DND-41 (cell line): ENCODE measurements around the gene MACROD1.

Experiments used
- ATAC-seq: fragments of 200-7000 bp; cut with Tn5 transposase; 3 replicates; pipeline ENCODE4 v1.9.1; 2021; ENCODE audit warnings: low read depth; ENCODE audit not compliant: insufficient read depth
- DNase-seq: peaks from one replicate; pipeline ENCODE4 v3.0.0-alpha.2; 2020
- H2AFZ ChIP-seq: 2 replicates; pipeline ENCODE4 v1.6.0; 2012; ENCODE audit warnings: low read depth, low read length
- H3K27ac ChIP-seq: 2 replicates; pipeline ENCODE4 v1.5.1; 2012; ENCODE audit warnings: low read length, inconsistent platforms
- H3K27me3 ChIP-seq: fragments of 200-600 bp; sonication (generic); 2 replicates; pipeline ENCODE4 v1.6.0; 2012; ENCODE audit warnings: low read length, mild to moderate bottlenecking, inconsistent platforms; ENCODE audit not compliant: insufficient read depth, poor library complexity
- H3K36me3 ChIP-seq: 2 replicates; pipeline ENCODE4 v1.5.1; 2012; ENCODE audit warnings: low read length, inconsistent platforms; ENCODE audit not compliant: insufficient read depth
- H3K4me1 ChIP-seq: 2 replicates; pipeline ENCODE4 v1.5.1; 2012; ENCODE audit warnings: mild to moderate bottlenecking, low read length; ENCODE audit not compliant: insufficient read depth
- H3K4me2 ChIP-seq: 2 replicates; pipeline ENCODE4 v1.6.0; 2012; ENCODE audit warnings: mild to moderate bottlenecking, moderate library complexity, low read length, inconsistent platforms; ENCODE audit not compliant: insufficient read depth
- H3K4me3 ChIP-seq, 2 experiments: fragments of 200-600 bp in 1 of 2; shearing (Covaris generic) in 1 of 2; 2 replicates each; pipeline ENCODE4 v1.5.1; 2012 to 2016; ENCODE audit warnings: inconsistent platforms in 2 of 2, low read length in 2 of 2, mild to moderate bottlenecking in 2 of 2, low read depth in 1 of 2, moderate library complexity in 1 of 2
- H3K79me2 ChIP-seq: 2 replicates; pipeline ENCODE4 v1.6.0; 2012; ENCODE audit warnings: low read length, inconsistent platforms; ENCODE audit not compliant: insufficient read depth
- H3K9ac ChIP-seq: 2 replicates; pipeline ENCODE4 v1.6.0; 2012; ENCODE audit warnings: low read depth, mild to moderate bottlenecking, inconsistent platforms, low read length, moderate library complexity
- H3K9me3 ChIP-seq: 2 replicates; pipeline ENCODE4 v1.5.1; 2012; ENCODE audit warnings: low read length, moderate library complexity, mild to moderate bottlenecking, inconsistent platforms; ENCODE audit not compliant: insufficient read depth, severe bottlenecking
- H4K20me1 ChIP-seq: 2 replicates; pipeline ENCODE4 v1.6.0; 2012; ENCODE audit warnings: low read length; ENCODE audit not compliant: insufficient read depth
- EZH2 ChIP-seq: IDR thresholded peaks from 3 replicates; pipeline ENCODE4 v1.6.1; 2012; ENCODE audit warnings: borderline replicate concordance, low read depth, mild to moderate bottlenecking, moderate library complexity, low read length, inconsistent platforms; ENCODE audit not compliant: severe bottlenecking
- TF ChIP-seq, protein P1 (sequence below): IDR thresholded peaks from 2 replicates; pipeline ENCODE4 v1.5.1; 2012; ENCODE audit warnings: borderline replicate concordance, low read length, moderate library complexity, mild to moderate bottlenecking; ENCODE audit not compliant: poor library complexity, severe bottlenecking; ENCODE audit errors: extremely low read depth

MACROD1 gene

DNA sequence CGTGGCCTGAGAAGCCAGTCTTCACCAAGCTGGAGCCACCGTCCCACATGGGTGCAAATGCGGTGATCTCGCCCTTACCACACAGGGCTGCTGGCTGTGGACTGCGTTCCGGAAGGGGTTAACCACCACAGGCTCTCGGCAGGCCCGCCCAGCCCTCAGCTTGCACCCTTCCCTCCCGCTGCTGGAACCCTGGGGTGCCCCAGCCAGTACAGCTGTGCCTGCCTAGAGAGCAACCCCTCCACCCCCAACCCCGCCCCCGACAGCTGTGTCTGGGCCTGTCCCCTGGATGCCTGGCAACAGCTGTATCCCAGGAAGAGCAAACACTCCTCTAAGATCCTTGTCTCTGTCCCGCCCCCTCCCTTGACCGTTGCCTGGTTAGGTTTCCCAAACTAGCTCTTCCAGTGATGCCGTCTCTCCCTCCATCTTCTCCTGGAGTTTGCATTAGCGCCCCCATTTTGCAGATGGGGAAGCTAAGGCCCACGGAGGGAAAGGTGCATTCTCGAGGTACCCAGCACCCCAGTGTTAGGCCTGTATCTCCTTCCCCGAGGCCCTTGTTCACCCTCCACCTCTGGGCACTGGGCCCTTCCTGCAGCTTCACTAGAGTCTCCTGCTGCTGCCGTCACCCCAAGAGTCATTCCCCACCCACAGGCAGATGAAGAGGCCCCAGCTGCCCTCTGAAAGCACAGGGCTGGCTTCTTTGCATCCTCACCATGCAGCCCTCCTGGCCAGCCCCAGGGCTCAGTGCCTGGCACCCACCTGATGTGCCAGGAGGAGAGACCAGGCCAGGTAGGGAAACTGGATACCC, 204.1 kb downstream of the MACROD1 start:
- no peak overlapping the region for H3K9ac ChIP-seq
- DNase-seq: peak; percentile 89
- peaks cover 17% of the 10 kb centered on the region for H3K4me1 ChIP-seq
- no peak overlapping the region for H3K4me3 ChIP-seq
- H3K9me3 ChIP-seq: no peaks in the 10 kb centered on the region
- no peak overlapping the region for H2AFZ ChIP-seq
- TF ChIP-seq EZH2: no peak
- TF ChIP-seq, protein P1, sequence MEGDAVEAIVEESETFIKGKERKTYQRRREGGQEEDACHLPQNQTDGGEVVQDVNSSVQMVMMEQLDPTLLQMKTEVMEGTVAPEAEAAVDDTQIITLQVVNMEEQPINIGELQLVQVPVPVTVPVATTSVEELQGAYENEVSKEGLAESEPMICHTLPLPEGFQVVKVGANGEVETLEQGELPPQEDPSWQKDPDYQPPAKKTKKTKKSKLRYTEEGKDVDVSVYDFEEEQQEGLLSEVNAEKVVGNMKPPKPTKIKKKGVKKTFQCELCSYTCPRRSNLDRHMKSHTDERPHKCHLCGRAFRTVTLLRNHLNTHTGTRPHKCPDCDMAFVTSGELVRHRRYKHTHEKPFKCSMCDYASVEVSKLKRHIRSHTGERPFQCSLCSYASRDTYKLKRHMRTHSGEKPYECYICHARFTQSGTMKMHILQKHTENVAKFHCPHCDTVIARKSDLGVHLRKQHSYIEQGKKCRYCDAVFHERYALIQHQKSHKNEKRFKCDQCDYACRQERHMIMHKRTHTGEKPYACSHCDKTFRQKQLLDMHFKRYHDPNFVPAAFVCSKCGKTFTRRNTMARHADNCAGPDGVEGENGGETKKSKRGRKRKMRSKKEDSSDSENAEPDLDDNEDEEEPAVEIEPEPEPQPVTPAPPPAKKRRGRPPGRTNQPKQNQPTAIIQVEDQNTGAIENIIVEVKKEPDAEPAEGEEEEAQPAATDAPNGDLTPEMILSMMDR: no peak
- ATAC-seq: peak; percentile 92
- H4K20me1 ChIP-seq: peaks cover 33% of the 10 kb centered on the region
- H3K36me3 ChIP-seq: peaks cover 14% of the 10 kb centered on the region
- peak overlapping the region; percentile 64 for H3K27ac ChIP-seq
- no peaks in the 10 kb centered on the region for H3K27me3 ChIP-seq
- H3K79me2 ChIP-seq: no peaks in the 10 kb centered on the region
- peak overlapping the region; percentile 11 for H3K4me2 ChIP-seq

DNA sequence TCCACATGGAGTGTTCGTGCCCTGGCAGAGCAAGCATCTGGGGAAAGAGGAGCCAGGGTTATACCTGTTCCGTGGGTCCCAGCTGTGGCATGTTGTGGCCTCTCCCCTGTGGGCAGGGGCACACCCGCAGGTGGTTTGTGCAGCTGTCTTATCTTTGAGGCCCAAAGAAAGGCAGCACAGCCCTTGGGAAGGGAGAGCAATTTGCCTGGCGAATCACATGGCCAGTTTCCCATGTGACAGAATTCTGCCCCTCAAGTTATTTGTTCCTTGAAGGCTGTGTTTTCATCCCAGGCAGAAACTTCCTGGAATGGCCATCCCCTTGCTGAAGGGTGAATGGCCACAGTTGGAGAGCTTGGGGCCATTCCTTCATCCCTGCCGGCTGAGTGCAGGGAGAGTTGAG, 207.9 kb downstream of the MACROD1 start:
- TF ChIP-seq, protein P1: no peak
- no peak for TF ChIP-seq EZH2
- Histone ChIP-seq H3K4me1 (peaks cover 17% of the 10 kb centered on the region), H3K9ac (no peak overlapping the region), H2AFZ (no peak overlapping the region), H4K20me1 (peaks cover 36% of the 10 kb centered on the region), H3K27ac (no peak overlapping the region), H3K4me2 (no peak overlapping the region), H3K27me3 (no peaks in the 10 kb centered on the region), H3K9me3 (no peaks in the 10 kb centered on the region), H3K4me3 (no peak overlapping the region), H3K36me3 (peaks cover 50% of the 10 kb centered on the region), H3K79me2 (no peaks in the 10 kb centered on the region)
- DNase-seq (no peak), ATAC-seq (no peak)

DNA sequence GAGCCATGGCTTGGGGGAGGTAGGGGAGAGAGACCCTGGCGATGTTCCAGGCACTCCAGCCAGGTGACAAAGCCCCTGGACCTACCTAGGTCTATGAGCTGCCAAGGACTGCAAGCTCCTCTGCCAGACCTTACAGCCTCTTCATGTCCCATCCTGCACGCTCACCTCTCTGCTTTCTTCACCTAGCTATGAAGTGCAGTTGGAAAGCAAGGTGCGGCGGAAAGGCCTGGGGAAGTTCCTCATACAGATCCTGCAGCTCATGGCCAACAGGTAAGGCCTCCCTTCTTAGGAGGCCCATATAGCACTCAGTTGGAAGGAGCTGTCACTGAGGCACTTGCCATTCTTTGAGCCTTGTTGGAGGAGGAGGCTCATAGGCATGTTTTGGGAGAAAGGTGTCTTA, 213.3 kb downstream of the MACROD1 start:
- H3K4me1 ChIP-seq: peaks cover 18% of the 10 kb centered on the region
- H3K27me3 ChIP-seq: no peaks in the 10 kb centered on the region
- H4K20me1 ChIP-seq: peaks cover 11% of the 10 kb centered on the region
- H3K9me3 ChIP-seq: no peaks in the 10 kb centered on the region
- 0 out of 2 replicates have a peak overlapping the region, but pooled peaks have one; percentile 27 for H3K4me2 ChIP-seq
- H3K36me3 ChIP-seq: peaks cover 77% of the 10 kb centered on the region
- H2AFZ ChIP-seq: no peak overlapping the region
- no peak for TF ChIP-seq EZH2
- TF ChIP-seq, protein P1: no peak
- no peak overlapping the region for H3K4me3 ChIP-seq
- no peak overlapping the region for H3K9ac ChIP-seq
- ATAC-seq (no peak), DNase-seq (no peak)
- peak overlapping the region; percentile 50 for H3K27ac ChIP-seq
- no peaks in the 10 kb centered on the region for H3K79me2 ChIP-seq
